ENCODE measurements around the gene NDUFAF2. TPM values are rescaled to one million over a fixed set of nuclear protein-coding genes. Genes with fewer than 3 reads are reported as not detected.

Gene NDUFAF2
- total and polyA plus RNA-seq, 2 of the 13 experiments (the other 11 are each of a cell fraction or from before 2014, with no cell fraction given): 34.0 to 78.4 TPM

GRCh38 chr5:60944904-60945812 is at the start of gene NDUFAF2, which contains the start of gene ERCC8 (continued):
- no peak for TF ChIP-seq ZFP36L2 (CRISPR knock-in tag; IDR thresholded peaks at IDR 0.05)
- peak; percentile 81 for TF ChIP-seq SAP130 (CRISPR knock-in tag; IDR thresholded peaks at IDR 0.05; ENCODE audit: low read depth)
- peak; percentile 27; the same call in 1 of the 2 replicates for TF ChIP-seq BORCS8-MEF2B (CRISPR knock-in tag; IDR thresholded peaks at IDR 0.05)
- no peak for TF ChIP-seq ERF (CRISPR knock-in tag; IDR thresholded peaks at IDR 0.05)
- TF ChIP-seq RARG (CRISPR knock-in tag; IDR thresholded peaks at IDR 0.05; ENCODE audit: low read depth): no peak
- TF ChIP-seq ZNF709 (CRISPR knock-in tag; IDR thresholded peaks at IDR 0.05): peak; percentile 45; the same call in 1 of the 2 replicates
- TF ChIP-seq PHF20 (CRISPR knock-in tag; IDR thresholded peaks at IDR 0.05): peak; percentile 89
- TF ChIP-seq SIN3B (IDR thresholded peaks at IDR 0.05; ENCODE audit: low read length): peak; percentile 92
- TF ChIP-seq ZFY (CRISPR knock-in tag; IDR thresholded peaks at IDR 0.05): peak; percentile 61; the same call in 1 of the 2 replicates
- no peak for TF ChIP-seq BHLHE40 (IDR thresholded peaks at IDR 0.05; ENCODE audit: low read length)
- peak; percentile 65; the same call in 1 of the 2 replicates for TF ChIP-seq ZNF724P (CRISPR knock-in tag; IDR thresholded peaks at IDR 0.05; ENCODE audit: borderline replicate concordance)
- no peak for TF ChIP-seq E2F5 (CRISPR knock-in tag; conservative IDR thresholded peaks at IDR 0.05)
- TF ChIP-seq LCORL (IDR thresholded peaks at IDR 0.05): no peak
- TF ChIP-seq LCORL (CRISPR knock-in tag; IDR thresholded peaks at IDR 0.05): no peak
- TF ChIP-seq ATF2 (CRISPR knock-in tag; IDR thresholded peaks at IDR 0.05): peak; percentile 8; the same call in 1 of the 2 replicates
- no peak for TF ChIP-seq SNAI1 (CRISPR knock-in tag; IDR thresholded peaks at IDR 0.05; ENCODE audit: borderline replicate concordance)
- TF ChIP-seq ZHX2 (IDR thresholded peaks at IDR 0.05; ENCODE audit: low read depth): no peak
- no peak for TF ChIP-seq ZHX2 (CRISPR knock-in tag; IDR thresholded peaks at IDR 0.05; ENCODE audit: borderline replicate concordance)
- no peak for TF ChIP-seq GABPA (IDR thresholded peaks at IDR 0.05; ENCODE audit: low read depth, low read length)
- TF ChIP-seq GABPA (CRISPR knock-in tag; IDR thresholded peaks at IDR 0.05; ENCODE audit: low read depth): no peak
- no peak for TF ChIP-seq SP4 (CRISPR knock-in tag; IDR thresholded peaks at IDR 0.05)
- no peak for TF ChIP-seq HNF4A (CRISPR knock-in tag; IDR thresholded peaks at IDR 0.05)
- no peak for TF ChIP-seq AHR (CRISPR knock-in tag; IDR thresholded peaks at IDR 0.05)
- TF ChIP-seq KDM4B (CRISPR knock-in tag; IDR thresholded peaks at IDR 0.05): no peak
